HT1080 (cell line): ENCODE results near the gene NUDT16. TPM values are rescaled to one million over a fixed set of nuclear protein-coding genes. Genes with fewer than 3 reads are reported as not detected.

ENCODE experiments used
- DNase-seq: peaks from one replicate; pipeline ENCODE4 v3.0.0-alpha.2; 2015; ENCODE audit warnings: low read depth
- polyA plus RNA-seq, 2 experiments: library from polyadenylated mRNA; depleted of rRNA; stranded (reverse); fragments of >200 nt; gene quantifications; 2 replicates each; pipeline ENCODE4 v1.2.3, GENCODE V29; 2015
- total RNA-seq: library from RNA; depleted of rRNA; stranded (reverse); fragments of >200 nt; shearing (Covaris generic); gene quantifications from 2 replicates; pipeline ENCODE4 v1.2.3, GENCODE V29; 2014; rRNA removed

The NUDT16 gene
- total RNA-seq, result 18.4 and 19.1 TPM in 2 replicates
- 14.2 and 15.4 TPM in 2 replicates for polyA plus RNA-seq (2015; cell fraction: cytosol; rRNA removed)
- 13.9 and 16.1 TPM in 2 replicates for polyA plus RNA-seq (2015; cell fraction: nucleus; rRNA removed)

GRCh38 chr3:131381445-131382291 lies at the start of gene NUDT16:
NUDT16 (plus strand) TSS chr3:131381774; CDS start chr3:131381805, 31 bp downstream.
- DNase-seq, result peak; percentile 100

- DNase-seq, result no peak
These were observed 42.5 kb upstream of the NUDT16 start for GRCh38 chr3:131338948-131339640.

- no peak for DNase-seq
These were observed 39.8 kb upstream of the NUDT16 start for GRCh38 chr3:131341761-131342160.

GRCh38 chr3:131348911-131349310 lies 32.7 kb upstream of the NUDT16 start:
- peak; percentile 36 for DNase-seq

GRCh38 chr3:131349454-131349853 lies 32.1 kb upstream of the NUDT16 start:
- no peak for DNase-seq

GRCh38 chr3:131349946-131350347 lies 31.6 kb upstream of the NUDT16 start:
- peak; percentile 73 for DNase-seq

GRCh38 chr3:131350506-131350905 lies 31.1 kb upstream of the NUDT16 start:
- no peak for DNase-seq

GRCh38 chr3:131353016-131353877 lies 28.3 kb upstream of the NUDT16 start:
- no peak for DNase-seq

- no peak for DNase-seq
These were observed 27.6 kb upstream of the NUDT16 start for GRCh38 chr3:131353986-131354385.

GRCh38 chr3:131356006-131356595 lies 25.5 kb upstream of the NUDT16 start:
- no peak for DNase-seq

- no peak for DNase-seq
These were observed 24.3 kb upstream of the NUDT16 start for GRCh38 chr3:131357275-131357674.

- no peak for DNase-seq
These were observed 21.3 kb upstream of the NUDT16 start for GRCh38 chr3:131360191-131360755.

- peak; percentile 63 for DNase-seq
These were observed 20.5 kb upstream of the NUDT16 start for GRCh38 chr3:131361066-131361463.

- DNase-seq, result peak; percentile 95
These were observed 19.8 kb upstream of the NUDT16 start for GRCh38 chr3:131361464-131362421.

GRCh38 chr3:131363275-131363674 lies 18.3 kb upstream of the NUDT16 start:
- no peak for DNase-seq

- DNase-seq, result no peak
These were observed 10.5 kb upstream of the NUDT16 start for GRCh38 chr3:131370935-131371687.

GRCh38 chr3:131371688-131372066 lies 9.9 kb upstream of the NUDT16 start:
- no peak for DNase-seq

- no peak for DNase-seq
These were observed 6.8 kb upstream of the NUDT16 start for GRCh38 chr3:131374741-131375140.
